H9 (cell line): ENCODE results near the gene SPATA6. TPM values are rescaled to one million over a fixed set of nuclear protein-coding genes. Genes with fewer than 3 reads are reported as not detected.

Source experiments
- DNase-seq: peaks from one replicate; pipeline ENCODE4 v3.0.0-alpha.2; 2017
- H2AFZ ChIP-seq: one replicate; pipeline ENCODE4 v1.6.1; 2013; ENCODE audit warnings: mild to moderate bottlenecking, low read length, control low read depth, moderate library complexity
- H2AK5ac ChIP-seq: 2 replicates; pipeline ENCODE4 v1.6.1; 2013; ENCODE audit warnings: low read length, control low read depth, mixed read lengths; ENCODE audit not compliant: insufficient read length
- H2BK120ac ChIP-seq: one replicate; pipeline ENCODE4 v1.6.1; 2013; ENCODE audit warnings: low read depth, mild to moderate bottlenecking, low read length, control low read depth, inconsistent platforms; ENCODE audit not compliant: poor library complexity, severe bottlenecking
- H2BK12ac ChIP-seq: 2 replicates; pipeline ENCODE4 v1.6.1; 2013; ENCODE audit warnings: low read length, control low read depth, mixed read lengths, low read depth; ENCODE audit not compliant: insufficient read length
- H2BK15ac ChIP-seq: 2 replicates; pipeline ENCODE4 v1.6.1; 2013; ENCODE audit warnings: low read depth, low read length, control low read depth
- H2BK20ac ChIP-seq: one replicate; pipeline ENCODE4 v1.6.1; 2013; ENCODE audit warnings: low read depth, mild to moderate bottlenecking, low read length, control low read depth, inconsistent platforms; ENCODE audit not compliant: poor library complexity, severe bottlenecking
- H2BK5ac ChIP-seq: 2 replicates; pipeline ENCODE4 v1.6.1; 2013; ENCODE audit warnings: low read length, control low read depth, mixed read lengths; ENCODE audit not compliant: insufficient read length
- H3K14ac ChIP-seq: 2 replicates; pipeline ENCODE4 v1.6.1; 2013; ENCODE audit warnings: low read length, control low read depth; ENCODE audit not compliant: insufficient read depth
- H3K18ac ChIP-seq: 2 replicates; pipeline ENCODE4 v1.6.1; 2013; ENCODE audit warnings: low read depth, mild to moderate bottlenecking, mixed read lengths, low read length, control low read depth; ENCODE audit not compliant: insufficient read length
- H3K23ac ChIP-seq: 2 replicates; pipeline ENCODE4 v1.6.1; 2013; ENCODE audit warnings: low read length, control low read depth, mixed read lengths, low read depth; ENCODE audit not compliant: insufficient read length
- H3K23me2 ChIP-seq: 2 replicates; pipeline ENCODE4 v1.6.1; 2013; ENCODE audit warnings: low read depth, mild to moderate bottlenecking, mixed read lengths, low read length, control low read depth; ENCODE audit not compliant: insufficient read length, poor library complexity, severe bottlenecking
- H3K27ac ChIP-seq: 2 replicates; pipeline ENCODE4 v1.5.1; 2013; ENCODE audit warnings: low read length, control low read depth, mixed read lengths, low read depth; ENCODE audit not compliant: insufficient read length
- H3K27me3 ChIP-seq: 2 replicates; pipeline ENCODE4 v1.6.1; 2013; ENCODE audit warnings: low read length, control low read depth, inconsistent platforms; ENCODE audit not compliant: insufficient read depth
- H3K4ac ChIP-seq: 2 replicates; pipeline ENCODE4 v1.6.1; 2013; ENCODE audit warnings: low read depth, mild to moderate bottlenecking, control low read depth, inconsistent platforms, low read length, moderate library complexity
- H3K4me1 ChIP-seq: 2 replicates; pipeline ENCODE4 v1.6.1; 2013; ENCODE audit warnings: low read length, control low read depth, inconsistent platforms; ENCODE audit not compliant: insufficient read depth
- H3K4me2 ChIP-seq: 2 replicates; pipeline ENCODE4 v1.6.1; 2013; ENCODE audit warnings: low read length, control low read depth, mixed read lengths; ENCODE audit not compliant: insufficient read length, insufficient read depth
- H3K56ac ChIP-seq: 2 replicates; pipeline ENCODE4 v1.6.1; 2013; ENCODE audit warnings: low read depth, mild to moderate bottlenecking, mixed read lengths, low read length, control low read depth; ENCODE audit not compliant: insufficient read length
- H3K79me1 ChIP-seq: 2 replicates; pipeline ENCODE4 v1.6.1; 2013; ENCODE audit warnings: low read depth, mild to moderate bottlenecking, moderate library complexity, low read length, control low read depth, inconsistent platforms; ENCODE audit not compliant: insufficient read depth, poor library complexity, severe bottlenecking
- H3K79me2 ChIP-seq: 2 replicates; pipeline ENCODE4 v1.6.1; 2013; ENCODE audit warnings: low read length, control low read depth, inconsistent platforms; ENCODE audit not compliant: insufficient read depth
- H3K9ac ChIP-seq: 2 replicates; pipeline ENCODE4 v1.6.1; 2013; ENCODE audit warnings: low read length, control low read depth, mixed read lengths; ENCODE audit not compliant: insufficient read length; ENCODE audit errors: extremely low read depth
- H3K9me3 ChIP-seq: one replicate; pipeline ENCODE4 v1.6.1; 2013; ENCODE audit warnings: low read depth, low read length, inconsistent platforms; ENCODE audit not compliant: control insufficient read depth
- H3T11ph ChIP-seq: one replicate; pipeline ENCODE4 v1.6.1; 2013; ENCODE audit warnings: mild to moderate bottlenecking, low read length, control low read depth, inconsistent platforms
- H4K20me1 ChIP-seq: one replicate; pipeline ENCODE4 v1.6.1; 2013; ENCODE audit not compliant: control insufficient read depth, insufficient read length, insufficient read depth
- H4K5ac ChIP-seq: 2 replicates; pipeline ENCODE4 v1.6.1; 2013; ENCODE audit warnings: low read depth, mild to moderate bottlenecking, mixed read lengths, low read length, control low read depth; ENCODE audit not compliant: insufficient read length
- H4K8ac ChIP-seq: replicated peaks from 2 replicates; pipeline ENCODE4 v1.6.1; 2013; ENCODE audit warnings: low read length, control low read depth, mixed read lengths, low read depth; ENCODE audit not compliant: insufficient read length
- H4K91ac ChIP-seq: 2 replicates; pipeline ENCODE4 v1.6.1; 2013; ENCODE audit warnings: low read depth, mild to moderate bottlenecking, moderate library complexity, mixed read lengths, low read length, control low read depth; ENCODE audit not compliant: insufficient read length
- H3K27ac Mint-ChIP-seq, 3 experiments: 2 replicates in 2 of 3; 3 replicates in 1 of 3; pipeline ENCODE4 v1.8.0; 2020 to 2021; ENCODE audit warnings: mixed read lengths in 3 of 3, mild to moderate bottlenecking in 1 of 3, moderate library complexity in 1 of 3
- H3K27me3 Mint-ChIP-seq: 2 replicates; pipeline ENCODE4 v1.8.0; 2021; ENCODE audit warnings: low read depth, mild to moderate bottlenecking, moderate library complexity, mixed read lengths
- H3K36me3 Mint-ChIP-seq, 3 experiments: 2 replicates in 2 of 3; 3 replicates in 1 of 3; pipeline ENCODE4 v1.8.0; 2020 to 2021; ENCODE audit warnings: low read depth in 3 of 3, mixed read lengths in 3 of 3; ENCODE audit not compliant: insufficient read depth in 1 of 3
- H3K4me1 Mint-ChIP-seq, 2 experiments: 2 replicates each; pipeline ENCODE4 v1.8.0; 2020; ENCODE audit warnings: mixed read lengths in 2 of 2
- H3K4me3 Mint-ChIP-seq, 2 experiments: 2 replicates in 1 of 2; 3 replicates in 1 of 2; pipeline ENCODE4 v1.8.0; 2020 to 2021; ENCODE audit warnings: mild to moderate bottlenecking in 2 of 2, mixed read lengths in 2 of 2, moderate library complexity in 1 of 2
- H3K9me3 Mint-ChIP-seq, 2 experiments: 2 replicates in 1 of 2; 3 replicates in 1 of 2; pipeline ENCODE4 v1.8.0; 2020; ENCODE audit warnings: mild to moderate bottlenecking in 2 of 2, mixed read lengths in 2 of 2, moderate library complexity in 1 of 2
- WGBS: extraction: QIAGEN DNeasy Blood & Tissue Kit; methylation state at CpG from one replicate; pipeline ENCODE4 v1.1.7; 2013; ENCODE audit warnings: missing lambda C conversion rate, low lambda C conversion rate, mixed read lengths; ENCODE audit not compliant: insufficient read length; ENCODE audit errors: extremely low coverage; 5-methylcytosine and 5-hydroxymethylcytosine counted together
- total RNA-seq: library from RNA; stranded (reverse); gene quantifications from 2 replicates; pipeline ENCODE4 v1.2.1, GENCODE V29; 2021
- TF ChIP-seq, protein P1 (sequence below): fragments of 200-600 bp; sonication (generic); conservative IDR thresholded peaks from 3 replicates; pipeline ENCODE4 v1.8.0; 2021; ENCODE audit warnings: antibody characterized with exemption, mild to moderate bottlenecking

Gene SPATA6
- total RNA-seq, 1 experiment from 2014 or later = 8.0 TPM

- no peak overlapping the region for H2AFZ ChIP-seq
- no peak overlapping the region for H3K4me3 Mint-ChIP-seq
- H2BK120ac ChIP-seq = no peak overlapping the region
- H3K79me1 ChIP-seq = no peaks in the 10 kb centered on the region
- H3K27ac Mint-ChIP-seq = no peak overlapping the region
- H3K4me1 ChIP-seq = no peaks in the 10 kb centered on the region
- H4K91ac ChIP-seq = no peak overlapping the region
- no peak overlapping the region for H3K14ac ChIP-seq
- no peak overlapping the region for H2AK5ac ChIP-seq
- H4K8ac ChIP-seq = no peak overlapping the region
- H3K4me2 ChIP-seq = no peak overlapping the region
- no peaks in the 10 kb centered on the region for H4K20me1 ChIP-seq
- H3K27me3 Mint-ChIP-seq = no peaks in the 10 kb centered on the region; the same call in 1 of the 2 replicates
- no peaks in the 10 kb centered on the region for H3K79me2 ChIP-seq
- H2BK20ac ChIP-seq = no peak overlapping the region
- H3K23me2 ChIP-seq = no peaks in the 10 kb centered on the region
- peaks cover 5 to 8% of the 10 kb centered on the region in 2 experiments; a peak in 4 of 5 replicates for H3K9me3 Mint-ChIP-seq
- no peaks in the 10 kb centered on the region for H3K9me3 ChIP-seq
- H2BK12ac ChIP-seq = no peak overlapping the region
- H4K5ac ChIP-seq = no peak overlapping the region
- H3K4me1 Mint-ChIP-seq = no peaks in the 10 kb centered on the region
- no peak overlapping the region for H3K56ac ChIP-seq
- TF ChIP-seq, protein P1, sequence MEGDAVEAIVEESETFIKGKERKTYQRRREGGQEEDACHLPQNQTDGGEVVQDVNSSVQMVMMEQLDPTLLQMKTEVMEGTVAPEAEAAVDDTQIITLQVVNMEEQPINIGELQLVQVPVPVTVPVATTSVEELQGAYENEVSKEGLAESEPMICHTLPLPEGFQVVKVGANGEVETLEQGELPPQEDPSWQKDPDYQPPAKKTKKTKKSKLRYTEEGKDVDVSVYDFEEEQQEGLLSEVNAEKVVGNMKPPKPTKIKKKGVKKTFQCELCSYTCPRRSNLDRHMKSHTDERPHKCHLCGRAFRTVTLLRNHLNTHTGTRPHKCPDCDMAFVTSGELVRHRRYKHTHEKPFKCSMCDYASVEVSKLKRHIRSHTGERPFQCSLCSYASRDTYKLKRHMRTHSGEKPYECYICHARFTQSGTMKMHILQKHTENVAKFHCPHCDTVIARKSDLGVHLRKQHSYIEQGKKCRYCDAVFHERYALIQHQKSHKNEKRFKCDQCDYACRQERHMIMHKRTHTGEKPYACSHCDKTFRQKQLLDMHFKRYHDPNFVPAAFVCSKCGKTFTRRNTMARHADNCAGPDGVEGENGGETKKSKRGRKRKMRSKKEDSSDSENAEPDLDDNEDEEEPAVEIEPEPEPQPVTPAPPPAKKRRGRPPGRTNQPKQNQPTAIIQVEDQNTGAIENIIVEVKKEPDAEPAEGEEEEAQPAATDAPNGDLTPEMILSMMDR = no peak
- no peaks in the 10 kb centered on the region for H3K27me3 ChIP-seq
- H3K27ac ChIP-seq = no peak overlapping the region
- no peak overlapping the region for H3K23ac ChIP-seq
- no peak overlapping the region for H2BK5ac ChIP-seq
- no CpG with 5 or more reads among the region's 2 CpGs for WGBS
- H3T11ph ChIP-seq = no peak overlapping the region
- no peak overlapping the region for H3K18ac ChIP-seq
- H2BK15ac ChIP-seq = no peak overlapping the region
- H3K36me3 Mint-ChIP-seq = peaks cover 0 to 7% (median 5%) of the 10 kb centered on the region in 3 experiments; a peak in 3 of 7 replicates
- H3K9ac ChIP-seq = no peak overlapping the region
- DNase-seq = no peak
- H3K4ac ChIP-seq = no peak overlapping the region
Observed at GRCh38 chr1:48266576-48266975, 205.4 kb downstream of the SPATA6 start.
